ENCODE results near the gene COL1A2. TPM values are rescaled to one million over a fixed set of nuclear protein-coding genes. Genes with fewer than 3 reads are reported as not detected.
A peak's percentile ranks its signal among the peaks of the same experiment; 100 is the strongest.

Gene COL1A2
- total RNA-seq, 4 donors from 2014 or later = 47.0 to 499 (median 75.9) TPM

DNA sequence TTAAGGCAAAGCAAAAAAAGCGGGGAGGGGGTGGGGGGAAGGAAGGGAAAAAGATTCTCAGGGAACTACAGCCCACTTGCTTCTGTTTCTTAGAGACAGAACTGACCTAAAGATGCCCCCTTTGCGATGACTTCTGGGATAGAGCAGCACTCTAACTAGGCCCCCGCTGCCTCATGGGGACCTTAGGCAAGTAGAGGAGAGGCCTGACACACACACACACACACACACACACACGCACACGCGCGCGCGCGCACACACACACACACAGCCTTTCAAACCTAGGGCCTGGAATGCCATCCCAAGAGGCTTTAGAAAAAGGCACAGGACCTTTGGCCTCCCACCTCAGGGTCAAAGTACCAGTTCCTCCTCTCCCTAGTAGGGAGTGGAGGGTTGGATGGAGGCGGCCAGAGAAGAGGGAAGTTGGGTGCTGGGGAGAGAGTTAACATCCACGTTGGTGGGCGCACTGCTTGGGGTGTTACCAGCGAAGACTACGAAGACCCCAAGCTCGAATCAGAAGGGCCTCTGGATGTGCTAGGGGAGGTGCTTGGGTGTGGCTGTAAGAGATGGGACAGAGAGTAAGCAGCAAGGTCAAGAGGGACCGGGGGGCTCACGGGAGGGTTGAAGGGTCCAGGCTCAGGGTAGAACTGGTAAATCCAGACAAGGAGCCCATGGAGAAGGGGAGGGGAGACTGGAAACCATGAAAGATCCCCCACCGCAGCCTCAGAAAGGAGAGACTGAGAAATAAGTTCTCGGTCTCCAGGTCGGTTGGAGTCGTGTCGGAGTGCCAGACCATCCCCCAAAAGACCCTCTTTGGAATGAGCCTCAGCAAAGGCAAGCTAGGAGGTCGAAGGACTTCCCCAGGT lies 1.2 kb upstream of the COL1A2 start:
- no peak for DNase-seq
- in situ Hi-C loops (cut with MboI; ENCODE audit: low pct_ligation_motif_present in 1 of 4, low pct_unique_long_range_greater_than_20kb in 1 of 4, low sequenced_read_pairs in 3 of 4) = loop anchor here in 3 of 4 donors (10.0 kb wide), 1 partner anchor 99 kb away; no protein-coding TSS in a partner anchor
- TF ChIP-seq POLR2AphosphoS5 (IDR thresholded peaks at IDR 0.05) (no peak), POLR2A (IDR thresholded peaks at IDR 0.05) (no peak), EP300 (IDR thresholded peaks at IDR 0.05; ENCODE audit: low read depth) (no peak)
- TF ChIP-seq, protein P1, sequence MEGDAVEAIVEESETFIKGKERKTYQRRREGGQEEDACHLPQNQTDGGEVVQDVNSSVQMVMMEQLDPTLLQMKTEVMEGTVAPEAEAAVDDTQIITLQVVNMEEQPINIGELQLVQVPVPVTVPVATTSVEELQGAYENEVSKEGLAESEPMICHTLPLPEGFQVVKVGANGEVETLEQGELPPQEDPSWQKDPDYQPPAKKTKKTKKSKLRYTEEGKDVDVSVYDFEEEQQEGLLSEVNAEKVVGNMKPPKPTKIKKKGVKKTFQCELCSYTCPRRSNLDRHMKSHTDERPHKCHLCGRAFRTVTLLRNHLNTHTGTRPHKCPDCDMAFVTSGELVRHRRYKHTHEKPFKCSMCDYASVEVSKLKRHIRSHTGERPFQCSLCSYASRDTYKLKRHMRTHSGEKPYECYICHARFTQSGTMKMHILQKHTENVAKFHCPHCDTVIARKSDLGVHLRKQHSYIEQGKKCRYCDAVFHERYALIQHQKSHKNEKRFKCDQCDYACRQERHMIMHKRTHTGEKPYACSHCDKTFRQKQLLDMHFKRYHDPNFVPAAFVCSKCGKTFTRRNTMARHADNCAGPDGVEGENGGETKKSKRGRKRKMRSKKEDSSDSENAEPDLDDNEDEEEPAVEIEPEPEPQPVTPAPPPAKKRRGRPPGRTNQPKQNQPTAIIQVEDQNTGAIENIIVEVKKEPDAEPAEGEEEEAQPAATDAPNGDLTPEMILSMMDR (IDR thresholded peaks at IDR 0.05) = no peak
- H3K4me3 ChIP-seq = peak overlapping the region in 2 of 4 donors; percentile 44 to 59
- no peaks in the 10 kb centered on the region for H3K9me3 ChIP-seq
- H3K27ac ChIP-seq = peak overlapping the region; percentile 88 to 90 (median 89)
- peaks cover 15% of the 10 kb centered on the region for H3K27me3 ChIP-seq
- intact Hi-C loops (cut with DNase I; ENCODE audit: low total_unique reads) = no loop called here
- no peaks in the 10 kb centered on the region for H3K36me3 ChIP-seq
- H3K4me1 ChIP-seq = peaks cover 0 to 22% (median 4%) of the 10 kb centered on the region in 4 donors
- WGBS, 2 donors (ENCODE audit: low coverage in 1 of 2) = 39 to 71% methylated on average over 2 to 24 of the region's 24 CpGs

DNA sequence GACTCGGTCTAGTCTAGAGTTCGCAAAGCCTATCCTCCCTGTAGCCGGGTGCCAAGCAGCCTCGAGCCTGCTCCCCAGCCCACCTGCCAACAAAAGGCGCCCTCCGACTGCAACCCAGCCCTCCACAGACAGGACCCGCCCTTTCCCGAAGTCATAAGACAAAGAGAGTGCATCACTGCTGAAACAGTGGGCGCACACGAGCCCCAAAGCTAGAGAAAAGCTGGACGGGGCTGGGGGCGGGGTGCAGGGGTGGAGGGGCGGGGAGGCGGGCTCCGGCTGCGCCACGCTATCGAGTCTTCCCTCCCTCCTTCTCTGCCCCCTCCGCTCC lies 622 bp upstream of the COL1A2 start:
- Histone ChIP-seq H3K36me3 (no peaks in the 10 kb centered on the region), H3K4me1 (peaks cover 0 to 24% (median 4%) of the 10 kb centered on the region in 4 donors), H3K4me3 (peak overlapping the region in 3 of 4 donors; percentile 44 to 59 (median 48)), H3K27me3 (peaks cover 15% of the 10 kb centered on the region), H3K9me3 (no peaks in the 10 kb centered on the region), H3K27ac (peak overlapping the region; percentile 88 to 90 (median 89))
- no peak for DNase-seq
- TF ChIP-seq POLR2A (IDR thresholded peaks at IDR 0.05) = no peak
- TF ChIP-seq, protein P1 (IDR thresholded peaks at IDR 0.05) = no peak
- TF ChIP-seq POLR2AphosphoS5 (IDR thresholded peaks at IDR 0.05) = no peak
- TF ChIP-seq EP300 (IDR thresholded peaks at IDR 0.05; ENCODE audit: low read depth) = no peak
- intact Hi-C loops (cut with DNase I; ENCODE audit: low total_unique reads) = no loop called here
- WGBS, 2 donors (ENCODE audit: low coverage in 1 of 2) = 29% methylated on average over 19 of the region's 19 CpGs; no CpG with 5 or more reads in 1 of the 2 donors
- in situ Hi-C loops (cut with MboI; ENCODE audit: low pct_ligation_motif_present in 1 of 4, low pct_unique_long_range_greater_than_20kb in 1 of 4, low sequenced_read_pairs in 3 of 4) = loop anchor here in 3 of 4 donors (10.0 kb wide), 1 partner anchor 99 kb away; no protein-coding TSS in a partner anchor

DNA sequence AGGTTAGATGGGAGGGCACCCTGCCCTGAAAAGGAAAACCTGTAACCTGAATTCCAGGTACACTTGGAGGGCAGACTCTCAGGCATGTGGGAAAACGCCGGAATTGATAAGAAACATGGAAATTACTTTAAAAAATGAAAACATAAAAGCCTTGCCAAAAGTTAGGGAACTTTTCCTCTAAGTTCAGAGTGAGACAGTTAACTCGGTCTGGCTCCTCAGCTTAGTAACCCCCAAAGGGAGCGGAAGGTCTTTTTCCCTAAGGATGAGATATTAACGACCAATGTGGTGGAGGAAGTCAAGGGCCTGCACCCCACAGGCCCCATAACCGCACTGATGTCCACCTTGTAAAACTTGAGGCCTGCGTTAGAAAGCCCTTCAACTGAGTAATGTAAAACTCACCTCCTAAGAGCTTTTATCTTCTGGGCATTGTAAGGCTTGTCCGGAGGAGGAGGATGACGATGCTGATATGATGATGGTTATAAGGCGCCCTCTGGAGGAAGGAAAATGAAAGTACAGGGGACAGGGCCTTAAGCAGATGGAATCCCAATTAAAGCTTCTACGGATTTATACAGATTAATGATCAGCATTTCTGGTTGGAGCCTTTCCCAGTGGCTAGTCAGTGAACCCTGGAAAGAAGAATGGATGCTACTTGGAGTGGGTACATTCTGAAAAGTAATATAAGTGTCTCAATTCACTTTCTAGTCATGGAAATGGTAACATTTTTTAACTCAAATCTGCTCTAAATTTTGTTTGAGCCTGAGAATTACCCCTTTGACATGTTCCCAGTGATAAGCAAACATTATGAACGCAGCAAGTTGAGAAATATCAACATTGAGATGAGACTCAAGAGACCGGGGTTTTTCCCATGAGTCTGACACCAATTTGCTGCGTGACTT lies 694 bp downstream of the COL1A2 start:
- in situ Hi-C loops (cut with MboI; ENCODE audit: low pct_ligation_motif_present in 1 of 4, low pct_unique_long_range_greater_than_20kb in 1 of 4, low sequenced_read_pairs in 3 of 4) (loop anchor here in 3 of 4 donors (10.0 kb wide), 1 partner anchor 101 kb away; no protein-coding TSS in a partner anchor), intact Hi-C loops (cut with DNase I; ENCODE audit: low total_unique reads) (loop anchor here (1.0 kb wide), 1 partner anchor 99 kb away; no protein-coding TSS in a partner anchor)
- peak overlapping the region; percentile 30 to 59 (median 46) for H3K4me3 ChIP-seq
- TF ChIP-seq, protein P1 (IDR thresholded peaks at IDR 0.05) = peak; percentile 64 to 79 (median 72)
- TF ChIP-seq POLR2AphosphoS5 (IDR thresholded peaks at IDR 0.05) (peak in 2 of 3 donors; percentile 30 to 38), EP300 (IDR thresholded peaks at IDR 0.05; ENCODE audit: low read depth) (no peak)
- peaks cover 15% of the 10 kb centered on the region for H3K27me3 ChIP-seq
- H3K4me1 ChIP-seq = peaks cover 0 to 29% (median 4%) of the 10 kb centered on the region in 4 donors
- no peaks in the 10 kb centered on the region for H3K9me3 ChIP-seq
- 23 to 24% methylated on average over 4 to 14 of the region's 14 CpGs for WGBS, 2 donors (ENCODE audit: low coverage in 1 of 2)
- H3K36me3 ChIP-seq = no peaks in the 10 kb centered on the region
- H3K27ac ChIP-seq = peak overlapping the region; percentile 88 to 90 (median 89)
- DNase-seq = peak; percentile 30

Measured in transverse colon (tissue), 4 donors.